Stimulated activated CD8-positive, alpha-beta memory T cell treated with anti-CD3 and anti-CD28 coated beads, Interleukin-15, amount 100 ng/mL, for 24 hours (primary cell): ENCODE measurements around the gene SELENOO.
A peak's percentile ranks its signal among the peaks of the same experiment; 100 is the strongest.
"Not testable (repeated sequence)": the region's sequence is repeated elsewhere in the genome, so short reads cannot be mapped to it uniquely, and the experiment has no call there.

ENCODE experiments used
- DNase-seq: peaks from one replicate; pipeline ENCODE4 v3.0.0-alpha.2; 2020; ENCODE audit warnings: low read depth

SELENOO gene, protein sequence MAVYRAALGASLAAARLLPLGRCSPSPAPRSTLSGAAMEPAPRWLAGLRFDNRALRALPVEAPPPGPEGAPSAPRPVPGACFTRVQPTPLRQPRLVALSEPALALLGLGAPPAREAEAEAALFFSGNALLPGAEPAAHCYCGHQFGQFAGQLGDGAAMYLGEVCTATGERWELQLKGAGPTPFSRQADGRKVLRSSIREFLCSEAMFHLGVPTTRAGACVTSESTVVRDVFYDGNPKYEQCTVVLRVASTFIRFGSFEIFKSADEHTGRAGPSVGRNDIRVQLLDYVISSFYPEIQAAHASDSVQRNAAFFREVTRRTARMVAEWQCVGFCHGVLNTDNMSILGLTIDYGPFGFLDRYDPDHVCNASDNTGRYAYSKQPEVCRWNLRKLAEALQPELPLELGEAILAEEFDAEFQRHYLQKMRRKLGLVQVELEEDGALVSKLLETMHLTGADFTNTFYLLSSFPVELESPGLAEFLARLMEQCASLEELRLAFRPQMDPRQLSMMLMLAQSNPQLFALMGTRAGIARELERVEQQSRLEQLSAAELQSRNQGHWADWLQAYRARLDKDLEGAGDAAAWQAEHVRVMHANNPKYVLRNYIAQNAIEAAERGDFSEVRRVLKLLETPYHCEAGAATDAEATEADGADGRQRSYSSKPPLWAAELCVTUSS

DNA sequence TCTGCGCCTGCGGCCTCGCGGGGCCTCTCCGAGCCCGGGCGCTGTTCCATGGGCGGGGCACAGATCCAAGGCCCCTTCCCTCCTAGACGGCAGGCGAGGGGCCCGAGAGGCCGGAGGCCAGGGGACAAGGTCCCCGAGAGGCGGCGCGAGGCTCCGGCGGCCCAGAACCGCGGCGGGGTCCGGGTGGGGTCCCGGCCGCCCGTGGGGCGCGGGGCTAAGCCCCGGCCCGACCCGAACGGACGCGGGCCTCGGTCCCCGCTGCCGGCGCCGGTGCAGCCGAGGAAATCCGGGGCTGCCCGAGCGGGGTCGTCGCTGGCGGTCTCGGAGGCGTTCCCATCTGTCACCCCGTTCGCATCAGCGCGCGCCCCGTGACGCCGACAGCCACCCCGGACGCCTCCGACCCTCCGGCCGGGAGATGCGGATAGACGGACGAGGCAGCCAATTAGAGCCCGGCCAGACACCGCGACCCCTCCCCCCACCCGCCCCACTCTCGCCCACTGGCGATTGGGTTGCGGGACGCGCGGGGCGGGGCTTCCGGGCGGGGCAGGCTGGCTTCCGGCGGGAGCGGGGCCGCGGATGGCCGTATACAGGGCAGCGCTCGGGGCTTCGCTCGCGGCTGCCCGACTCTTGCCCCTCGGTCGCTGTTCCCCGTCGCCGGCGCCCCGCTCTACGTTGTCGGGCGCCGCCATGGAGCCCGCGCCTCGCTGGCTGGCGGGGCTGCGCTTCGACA is at the start of gene SELENOO:
Gene SELENOO (plus strand): TSS at position 551 of the 730 bp plus-strand sequence. CDS start 26 bp downstream, at position 577.
- DNase-seq: peak; percentile 85

DNA sequence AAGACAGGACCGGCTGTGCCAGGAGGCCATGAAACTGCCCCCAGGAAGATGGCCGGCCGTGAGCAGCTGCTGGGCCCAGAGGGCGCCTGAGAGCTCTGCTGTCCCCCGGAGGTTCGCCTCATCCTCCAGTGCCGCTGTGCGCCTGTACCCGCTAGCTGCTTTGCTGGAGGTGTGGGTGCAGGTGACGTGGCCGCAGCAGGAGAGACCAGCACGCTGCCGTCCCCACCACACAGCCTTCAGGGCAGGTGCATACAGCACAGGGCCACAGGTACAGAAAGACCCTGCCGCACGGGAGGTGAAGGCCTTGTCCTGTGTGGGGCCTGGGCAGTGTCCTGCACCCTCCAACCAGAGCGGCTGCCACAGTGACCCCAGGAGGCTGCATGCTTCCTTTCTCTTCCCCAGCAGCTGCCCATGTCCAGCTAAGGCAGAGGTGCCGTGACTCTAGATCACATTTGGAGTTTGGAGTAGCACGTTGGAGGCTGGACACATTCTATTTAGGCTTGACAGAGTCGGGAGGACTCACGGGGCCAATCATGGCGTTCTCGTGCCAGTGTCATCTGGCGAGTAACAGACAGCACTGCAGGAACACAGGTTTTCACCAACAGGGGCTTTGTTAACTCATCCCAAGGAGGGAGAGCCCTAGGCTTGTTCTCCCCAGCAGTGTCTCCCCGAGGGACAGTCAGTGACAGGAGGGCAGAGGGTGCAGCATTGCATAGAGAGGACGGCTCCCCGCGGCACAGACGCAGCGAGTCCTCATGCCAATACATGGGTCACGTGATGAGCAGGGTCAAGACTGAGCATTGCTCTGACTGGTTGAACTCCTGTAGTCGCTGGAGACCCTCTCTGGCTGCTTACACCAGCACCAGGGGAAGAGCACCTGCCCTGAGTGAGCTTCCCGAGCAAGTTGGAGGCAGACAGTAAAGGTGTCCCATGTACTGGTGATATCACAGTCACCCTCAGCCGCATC is 49.0 kb upstream of the SELENOO start:
- DNase-seq: no peak

DNA sequence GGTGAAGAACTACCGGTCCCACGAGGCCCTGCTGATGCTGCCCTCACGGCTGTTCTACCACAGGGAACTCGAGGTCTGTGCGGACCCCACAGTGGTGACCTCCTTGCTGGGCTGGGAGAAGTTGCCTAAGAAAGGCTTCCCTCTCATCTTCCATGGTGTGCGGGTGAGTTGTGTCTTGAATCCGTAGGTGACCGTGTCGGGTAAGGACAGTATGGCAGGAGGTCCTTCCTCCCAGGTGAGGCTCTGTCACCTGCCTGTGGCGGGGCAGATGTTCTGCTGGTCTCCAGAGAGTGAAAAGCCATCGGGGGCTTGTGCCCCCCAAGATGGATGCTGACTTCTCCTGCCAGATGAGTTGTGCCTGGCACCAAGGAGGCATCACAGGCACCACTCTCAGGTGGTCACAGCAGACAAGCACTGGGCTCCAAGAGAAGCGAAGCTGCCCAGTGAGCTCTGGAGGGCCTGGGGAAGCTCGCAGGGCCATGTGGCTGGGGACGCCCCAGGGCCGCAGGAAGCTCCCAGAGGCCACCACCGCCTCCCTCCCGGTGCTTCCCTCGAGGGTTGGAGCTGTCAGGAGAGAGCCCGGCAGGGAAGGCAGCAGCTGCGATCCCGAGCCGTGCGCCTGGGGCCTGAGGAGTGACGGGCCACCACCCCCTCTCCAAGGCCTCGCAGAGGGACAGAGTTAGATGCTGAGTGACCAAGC is 47.6 kb upstream of the SELENOO start:
- no peak for DNase-seq

DNA sequence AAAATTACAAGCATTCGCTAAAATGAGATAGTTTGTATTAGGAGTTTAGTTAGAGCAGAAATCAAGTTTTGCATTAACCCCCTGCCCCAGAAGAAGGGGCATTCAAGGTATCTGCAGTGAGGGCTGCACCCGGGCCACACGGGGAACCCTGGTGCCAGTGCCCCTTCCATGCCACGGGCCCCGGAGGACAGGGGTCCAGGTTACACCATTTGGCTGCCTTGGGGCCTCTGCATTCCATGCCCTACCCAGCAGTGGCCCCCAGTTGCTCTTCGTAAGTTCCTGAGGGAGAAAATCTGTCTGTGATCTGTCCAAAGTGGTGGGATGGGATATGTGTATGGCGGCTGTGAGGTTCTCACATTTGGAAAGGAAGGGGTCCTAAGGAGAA is 47.1 kb upstream of the SELENOO start:
- no peak for DNase-seq

DNA sequence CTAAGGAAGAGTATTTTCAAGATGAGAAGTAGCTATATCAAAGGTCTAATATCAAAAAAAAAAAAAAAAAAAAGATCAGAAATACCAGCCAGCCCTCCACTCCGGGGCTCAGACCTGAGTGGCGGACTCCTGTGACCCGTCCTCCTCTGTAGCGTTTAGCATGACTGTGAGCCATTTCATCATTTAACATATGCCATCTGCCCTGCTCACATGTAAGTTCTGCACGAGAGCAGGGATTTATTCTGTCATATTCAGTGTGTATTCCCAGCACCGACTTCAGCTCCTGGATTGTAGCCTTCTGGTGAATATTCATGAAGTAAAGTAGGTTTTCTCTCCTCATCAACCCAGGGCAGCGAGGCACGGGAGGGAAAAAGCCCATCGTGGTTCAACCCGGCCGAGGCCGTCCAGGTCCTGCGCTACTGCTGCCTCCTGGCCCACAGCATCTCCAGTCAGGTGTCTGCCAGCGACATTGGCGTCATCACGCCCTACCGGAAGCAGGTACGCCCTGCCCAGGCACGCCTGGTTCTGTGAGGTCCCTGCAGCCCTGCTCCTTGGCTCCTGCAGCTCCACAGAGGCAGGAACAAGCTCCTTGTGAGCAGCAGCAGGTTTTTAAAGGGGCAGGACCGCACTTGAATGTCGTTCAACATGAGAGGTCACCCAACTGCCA is 43.0 kb upstream of the SELENOO start:
- DNase-seq: no peak

DNA sequence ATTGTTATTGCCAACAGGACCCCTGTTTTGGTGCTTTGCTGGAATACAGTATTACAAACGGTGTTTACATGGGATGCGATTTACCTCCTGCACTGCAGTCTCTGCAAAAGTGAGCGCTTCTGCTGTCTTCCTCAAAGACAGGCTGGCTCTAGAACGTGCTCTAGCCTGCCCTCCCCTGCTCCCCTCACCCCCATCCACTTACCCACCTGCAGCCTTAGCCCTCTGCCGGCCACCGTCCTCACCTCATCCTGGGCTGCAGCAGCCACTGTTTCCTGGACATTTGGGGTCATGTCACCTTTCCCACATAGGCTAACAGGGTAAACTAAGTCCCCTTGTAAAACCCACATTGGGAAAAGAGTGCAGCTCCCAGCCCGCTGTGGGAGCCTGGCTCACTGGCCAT is 39.9 kb upstream of the SELENOO start:
- no peak for DNase-seq

DNA sequence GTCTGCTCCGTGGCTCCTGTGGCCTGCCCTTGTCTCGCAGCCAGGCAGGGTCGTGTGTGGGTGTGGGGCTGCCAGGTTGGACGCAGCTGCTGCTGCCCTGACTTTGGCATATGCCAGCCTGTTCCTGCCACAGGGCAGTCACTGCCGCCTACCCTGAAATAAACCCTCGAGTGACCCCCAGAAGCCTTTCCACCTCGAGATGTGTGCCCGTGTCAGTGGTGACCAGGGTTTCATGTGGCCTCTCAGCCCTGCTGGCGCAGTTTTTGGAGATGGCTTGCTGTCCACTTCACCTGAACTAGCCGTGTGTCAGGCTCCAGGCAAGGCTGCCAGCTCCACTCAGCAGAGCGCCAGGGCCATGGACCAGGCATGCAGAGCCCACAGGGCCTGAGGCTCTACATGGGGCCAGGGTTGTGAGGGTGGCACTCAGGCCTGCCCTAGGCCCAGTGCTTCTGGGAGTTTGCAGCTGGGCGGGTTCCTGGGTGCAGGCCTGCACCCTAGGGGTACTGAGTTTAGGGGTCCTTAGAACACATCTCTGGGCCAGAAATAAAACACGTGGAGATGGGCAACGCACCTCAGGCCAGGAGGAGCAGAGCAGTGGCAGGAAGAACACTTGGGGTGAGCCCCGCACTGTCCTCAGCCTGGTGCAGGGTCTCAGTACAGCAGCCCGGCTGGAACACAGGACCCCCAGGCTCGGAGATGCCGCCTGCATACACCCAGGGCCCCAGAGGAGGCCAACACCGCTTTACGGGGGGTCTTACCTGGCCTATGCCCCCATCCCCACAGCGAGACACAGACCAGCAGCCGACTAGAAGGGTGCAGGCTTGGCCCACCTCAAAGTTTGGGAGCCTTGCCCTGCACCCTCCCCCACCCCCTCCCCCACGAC is 39.1 kb upstream of the SELENOO start:
- no peak for DNase-seq

DNA sequence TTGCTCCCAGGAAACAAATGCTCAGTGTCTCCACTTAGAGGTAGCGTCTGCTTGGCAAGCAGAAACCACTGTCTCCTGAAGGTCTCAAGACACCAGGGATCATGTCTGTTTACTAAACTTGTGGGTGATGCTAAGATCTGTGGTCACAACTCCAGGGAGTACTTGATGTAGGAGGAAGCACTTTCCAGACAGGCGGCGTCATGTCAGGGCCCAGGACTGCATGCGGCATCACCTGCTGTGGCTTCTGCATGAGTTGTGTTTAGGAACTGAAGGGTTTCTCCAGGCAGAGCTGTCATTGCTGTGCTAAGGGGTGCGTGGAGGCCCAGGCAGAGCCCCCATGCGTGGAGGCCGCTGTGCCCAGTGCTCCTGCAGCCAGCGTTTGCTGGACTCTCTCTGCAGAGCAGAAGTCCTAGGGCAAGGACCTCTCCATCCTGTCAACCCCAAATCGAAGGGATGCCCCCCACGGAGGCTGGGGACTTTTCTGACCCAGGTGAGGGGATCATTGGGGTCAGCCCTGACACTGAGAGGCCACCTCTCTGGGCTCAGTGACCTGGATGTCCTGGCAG is 38.3 kb upstream of the SELENOO start:
- no peak for DNase-seq

DNA sequence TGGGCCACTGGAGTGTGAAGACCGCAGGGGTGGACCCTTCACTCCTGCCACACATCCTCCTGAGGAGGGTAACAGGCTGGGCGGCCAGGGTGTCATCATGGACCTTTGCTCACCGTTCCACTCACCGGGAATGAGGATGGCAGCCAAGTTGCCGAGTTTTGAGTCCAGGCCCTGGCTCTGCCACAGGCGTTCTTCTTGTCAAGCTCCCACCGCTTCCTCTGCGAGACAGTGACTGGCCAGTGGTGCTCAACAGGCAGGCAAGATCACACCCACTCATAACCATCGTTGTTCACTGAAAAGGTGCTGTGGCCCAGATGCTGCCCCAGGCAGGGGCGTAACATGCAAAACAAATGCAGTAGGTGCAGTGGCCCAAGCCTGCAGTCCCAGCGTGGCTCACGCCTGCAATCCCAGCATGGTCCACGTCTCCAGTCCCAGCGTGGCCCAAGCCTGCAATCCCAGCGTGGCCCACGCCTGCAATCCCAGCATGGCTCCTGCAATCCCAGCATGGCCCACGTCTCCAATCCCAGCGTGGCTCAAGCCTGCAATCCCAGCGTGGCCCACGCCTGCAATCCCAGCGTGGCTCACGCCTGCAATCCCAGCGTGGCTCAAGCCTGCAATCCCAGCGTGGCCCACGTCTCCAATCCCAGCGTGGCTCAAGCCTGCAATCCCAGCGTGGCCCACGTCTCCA is 35.2 kb upstream of the SELENOO start:
- DNase-seq: no peak

DNA sequence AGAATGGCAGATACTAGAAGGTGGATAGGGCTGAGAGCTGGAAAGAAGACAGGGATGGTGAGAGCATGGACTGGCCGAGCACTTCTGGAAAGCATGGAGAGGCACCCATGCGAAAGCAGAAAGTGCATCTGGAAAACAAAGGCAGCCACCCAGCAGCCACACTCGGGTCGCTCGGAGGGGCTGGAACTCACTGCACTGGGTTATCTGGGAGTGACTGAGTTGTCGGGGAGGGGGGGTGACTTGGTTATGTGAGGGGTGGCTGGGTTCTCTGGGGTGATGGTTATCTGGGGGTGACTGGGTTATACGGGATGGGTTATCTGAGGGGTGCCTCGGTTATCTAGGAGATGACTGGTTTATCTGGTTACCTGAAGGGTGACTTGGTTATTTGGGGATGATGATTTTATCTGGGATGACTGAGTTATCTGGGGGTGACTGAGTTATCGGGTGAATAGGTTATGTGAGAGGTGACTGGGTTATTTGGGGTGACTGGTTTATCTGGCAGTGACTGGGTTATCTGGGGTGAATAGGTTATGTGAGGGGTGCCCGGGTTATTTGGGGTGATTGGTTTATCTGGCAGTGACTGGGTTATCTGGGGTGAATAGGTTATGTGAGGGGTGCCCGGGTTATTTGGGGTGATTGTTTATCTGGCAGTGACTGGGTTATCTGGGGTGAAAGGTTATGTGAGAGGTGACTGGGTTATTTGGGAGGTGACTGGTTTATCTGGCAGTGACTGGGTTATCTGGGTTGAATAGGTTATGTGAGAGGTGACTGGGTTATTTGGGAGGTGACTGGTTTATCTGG is 32.9 kb upstream of the SELENOO start:
- no peak for DNase-seq

DNA sequence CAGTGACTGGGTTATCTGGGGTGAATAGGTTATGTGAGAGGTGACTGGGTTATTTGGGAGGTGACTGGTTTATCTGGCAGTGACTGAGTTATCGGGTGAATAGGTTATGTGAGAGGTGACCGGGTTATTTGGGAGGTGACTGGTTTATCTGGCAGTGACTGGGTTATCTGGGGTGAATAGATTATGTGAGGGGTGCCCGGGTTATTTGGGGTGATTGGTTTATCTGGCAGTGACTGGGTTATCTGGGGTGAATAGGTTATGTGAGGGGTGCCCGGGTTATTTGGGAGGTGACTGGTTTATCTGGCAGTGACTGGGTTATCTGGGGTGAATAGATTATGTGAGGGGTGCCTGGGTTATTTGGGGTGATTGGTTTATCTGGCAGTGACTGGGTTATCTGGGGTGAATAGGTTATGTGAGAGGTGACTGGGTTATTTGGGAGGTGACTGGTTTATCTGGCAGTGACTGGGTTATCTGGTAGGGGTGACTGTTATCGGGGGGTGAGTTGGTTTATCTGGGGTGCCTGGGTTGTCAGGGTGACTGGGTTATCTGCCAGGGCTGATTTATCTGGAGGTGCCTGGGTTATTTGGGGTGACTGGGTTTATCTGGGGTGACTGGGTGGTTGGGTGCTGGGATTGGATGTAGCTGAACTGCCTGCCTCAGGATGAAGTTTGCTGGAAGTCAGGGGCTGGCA is 32.2 kb upstream of the SELENOO start:
- not testable (repeated sequence) for DNase-seq

DNA sequence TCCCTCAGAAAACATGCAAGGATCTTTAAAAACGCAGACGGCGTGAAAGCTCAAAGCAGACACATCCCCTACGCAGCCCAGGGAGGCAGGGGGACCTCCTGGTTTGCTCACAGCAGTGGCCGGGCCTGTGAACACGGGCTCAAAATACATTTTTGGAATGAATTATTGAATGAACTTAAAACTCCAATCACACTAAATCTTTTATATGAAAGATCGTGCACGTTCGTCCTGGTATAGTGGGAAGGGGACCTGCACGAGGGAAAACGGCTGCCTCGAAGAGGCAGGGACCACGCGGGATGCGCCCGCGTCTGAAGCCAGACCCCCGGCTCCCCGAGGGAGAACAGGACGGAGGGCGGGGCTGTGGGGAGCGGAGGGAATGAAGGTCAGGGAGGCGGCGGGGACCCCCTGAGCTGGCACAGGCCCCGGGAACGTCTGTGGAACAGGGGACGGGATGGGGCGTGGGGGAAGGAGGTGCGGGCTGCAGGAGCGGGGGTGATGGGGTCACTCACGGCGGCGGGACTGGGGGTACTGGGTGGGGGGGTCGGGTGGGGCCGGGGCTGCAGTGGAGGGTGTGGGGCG is 31.5 kb upstream of the SELENOO start:
- DNase-seq: no peak

DNA sequence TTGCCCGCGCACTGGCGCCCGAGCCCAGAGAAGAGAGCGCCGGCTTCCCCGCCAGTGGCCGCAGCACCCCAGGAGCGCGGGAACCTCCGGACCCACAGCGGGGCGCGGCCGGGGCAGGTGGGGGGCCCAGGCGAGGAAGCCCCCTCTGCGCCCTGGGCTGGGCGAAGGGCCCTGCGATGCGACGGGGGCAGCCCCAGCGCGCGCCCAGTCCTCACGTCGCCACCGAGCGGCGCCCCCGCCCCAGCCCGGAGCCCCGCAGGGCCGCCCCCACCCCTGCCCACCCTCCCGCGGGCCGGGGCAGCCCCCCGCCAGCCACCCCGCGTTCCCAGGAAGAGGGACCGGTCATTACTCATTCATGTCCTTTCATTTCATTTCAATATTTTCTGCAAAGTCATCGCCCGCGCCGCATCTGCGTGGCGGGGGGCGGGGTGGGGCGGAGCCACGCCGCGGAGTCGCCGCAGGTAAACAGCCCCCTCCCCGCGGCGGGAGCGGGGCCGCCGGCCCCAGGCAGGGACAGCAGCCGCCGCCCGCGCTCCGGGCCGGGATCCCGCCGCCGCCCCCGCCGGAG is 31.0 kb upstream of the SELENOO start:
- DNase-seq: no peak

DNA sequence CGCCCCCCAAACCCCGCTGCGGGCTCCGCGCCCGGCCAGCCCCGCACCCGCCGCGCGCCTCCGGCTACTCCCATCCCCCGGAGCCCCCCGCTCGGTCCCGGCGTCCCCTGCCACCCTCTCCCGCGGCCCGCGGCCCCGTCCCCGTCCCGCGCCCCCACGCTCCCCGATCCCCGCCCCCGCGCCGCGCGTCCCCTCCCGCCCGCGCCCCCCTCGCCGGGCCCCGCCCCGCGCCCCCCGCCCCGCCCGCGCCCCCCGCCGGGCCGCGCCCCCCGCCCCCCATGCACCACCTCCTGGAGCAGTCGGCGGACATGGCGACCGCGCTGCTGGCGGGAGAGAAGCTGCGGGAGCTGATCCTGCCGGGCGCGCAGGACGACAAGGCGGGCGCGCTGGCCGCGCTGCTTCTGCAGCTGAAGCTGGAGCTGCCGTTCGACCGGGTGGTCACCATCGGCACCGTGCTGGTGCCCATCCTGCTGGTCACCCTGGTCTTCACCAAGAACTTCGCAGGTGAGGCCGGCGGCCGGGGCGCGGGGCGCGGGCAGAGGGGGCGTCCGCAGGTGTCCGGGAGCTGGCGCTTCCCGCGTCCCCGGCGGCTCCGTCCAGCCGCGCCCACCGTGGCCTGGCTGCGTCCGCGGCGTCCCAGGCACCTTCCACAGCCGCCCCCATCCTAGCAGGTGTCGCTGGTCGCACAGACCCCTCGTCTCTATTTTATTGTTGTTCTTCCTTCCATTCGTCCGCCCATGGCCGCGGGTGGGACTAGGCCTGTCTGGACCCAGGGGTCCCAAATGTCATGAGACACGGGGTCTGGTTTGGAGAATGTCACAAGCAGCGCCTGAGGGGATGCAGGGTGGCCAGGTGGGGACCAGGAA is 30.1 kb upstream of the SELENOO start, which contains the start of gene PANX2:
Gene PANX2 (plus strand): TSS at position 279 of the 866 bp plus-strand sequence. CDS start 0 bp downstream, at position 279.
- no peak for DNase-seq

DNA sequence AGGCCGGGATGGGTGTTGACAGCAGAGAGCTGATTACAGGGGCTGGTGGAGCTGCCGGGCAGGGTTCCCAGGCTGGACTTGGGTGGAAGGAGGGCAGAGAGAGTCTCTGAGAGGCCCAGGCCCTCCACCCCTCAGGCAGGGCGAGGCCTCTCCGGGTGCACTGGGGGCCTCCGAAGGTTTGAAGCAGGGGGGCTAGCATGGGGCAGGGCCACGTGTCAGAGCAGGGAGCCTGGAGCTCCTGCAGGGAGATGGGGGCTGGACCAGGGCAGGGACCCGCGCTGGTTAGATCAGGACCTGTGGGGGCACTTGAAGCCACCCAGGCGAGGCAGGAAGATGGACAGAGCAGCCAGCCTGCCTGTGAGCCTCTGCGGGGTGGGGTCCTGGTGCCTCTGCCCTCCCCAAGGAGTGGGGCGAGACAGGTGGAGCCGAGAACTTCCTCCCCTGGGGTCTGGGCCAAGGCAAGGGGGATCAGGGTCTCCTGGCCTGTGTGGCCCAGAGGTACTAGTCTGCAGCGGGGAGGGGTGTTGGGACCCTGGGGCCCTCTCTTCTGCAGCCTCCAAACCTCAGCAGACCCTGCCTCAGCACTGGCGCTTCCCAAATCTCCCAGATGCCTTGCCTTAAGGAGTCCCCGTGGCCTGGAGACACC is 29.4 kb upstream of the SELENOO start:
- no peak for DNase-seq
